Superior temporal gyrus (tissue), 1 donor: ENCODE measurements around the gene SUSD1.
A peak's percentile ranks its signal among the peaks of the same experiment; 100 is the strongest.
"Not testable (repeated sequence)": the region's sequence is repeated elsewhere in the genome, so short reads cannot be mapped to it uniquely, and the experiment has no call there.

Experiments used
- DNase-seq: peaks from one replicate; pipeline ENCODE4 v3.0.0-alpha.2; 2016; ENCODE audit errors: extremely low spot score

The SUSD1 gene

GRCh38 chr9:112173489-112174221, 1.4 kb downstream of the SUSD1 start:
- no peak for DNase-seq

GRCh38 chr9:112170968-112171367, 4.1 kb downstream of the SUSD1 start:
- DNase-seq, result no peak

- DNase-seq, result no peak
Observed at GRCh38 chr9:112170235-112170634, 4.9 kb downstream of the SUSD1 start.

GRCh38 chr9:112169368-112169767, 5.7 kb downstream of the SUSD1 start:
- no peak for DNase-seq

GRCh38 chr9:112168197-112168596, 6.9 kb downstream of the SUSD1 start:
- DNase-seq, result no peak

GRCh38 chr9:112166176-112167140, 8.6 kb downstream of the SUSD1 start:
- DNase-seq, result peak; percentile 23

GRCh38 chr9:112162621-112163413, 12.3 kb downstream of the SUSD1 start:
- DNase-seq, result no peak

- no peak for DNase-seq
Observed at GRCh38 chr9:112159781-112160180, 15.3 kb downstream of the SUSD1 start.

GRCh38 chr9:112158656-112159367, 16.3 kb downstream of the SUSD1 start:
- no peak for DNase-seq

- no peak for DNase-seq
Observed at GRCh38 chr9:112157961-112158360, 17.1 kb downstream of the SUSD1 start.

- DNase-seq, result no peak
Observed at GRCh38 chr9:112157087-112157486, 18.0 kb downstream of the SUSD1 start.

GRCh38 chr9:112149211-112149610, 25.9 kb downstream of the SUSD1 start:
- no peak for DNase-seq

GRCh38 chr9:112145886-112146285, 29.2 kb downstream of the SUSD1 start:
- no peak for DNase-seq

GRCh38 chr9:112144807-112145206, 30.3 kb downstream of the SUSD1 start:
- DNase-seq, result no peak

GRCh38 chr9:112142420-112142819, 32.7 kb downstream of the SUSD1 start:
- no peak for DNase-seq

- no peak for DNase-seq
Observed at GRCh38 chr9:112140936-112141335, 34.2 kb downstream of the SUSD1 start.

- no peak for DNase-seq
Observed at GRCh38 chr9:112137066-112137465, 38.0 kb downstream of the SUSD1 start.

GRCh38 chr9:112135706-112136105, 39.4 kb downstream of the SUSD1 start:
- DNase-seq, result no peak

- not testable (repeated sequence) for DNase-seq
Observed at GRCh38 chr9:112133806-112134205, 41.3 kb downstream of the SUSD1 start.

- DNase-seq, result no peak
Observed at GRCh38 chr9:112132356-112132755, 42.7 kb downstream of the SUSD1 start.

- DNase-seq, result no peak
Observed at GRCh38 chr9:112130997-112131396, 44.1 kb downstream of the SUSD1 start.
